ENCODE results near the gene RNLS. TPM values are rescaled to one million over a fixed set of nuclear protein-coding genes. Genes with fewer than 3 reads are reported as not detected.

The RNLS gene
- total RNA-seq, 1 experiment from 2014 or later = 8.7 TPM

DNA sequence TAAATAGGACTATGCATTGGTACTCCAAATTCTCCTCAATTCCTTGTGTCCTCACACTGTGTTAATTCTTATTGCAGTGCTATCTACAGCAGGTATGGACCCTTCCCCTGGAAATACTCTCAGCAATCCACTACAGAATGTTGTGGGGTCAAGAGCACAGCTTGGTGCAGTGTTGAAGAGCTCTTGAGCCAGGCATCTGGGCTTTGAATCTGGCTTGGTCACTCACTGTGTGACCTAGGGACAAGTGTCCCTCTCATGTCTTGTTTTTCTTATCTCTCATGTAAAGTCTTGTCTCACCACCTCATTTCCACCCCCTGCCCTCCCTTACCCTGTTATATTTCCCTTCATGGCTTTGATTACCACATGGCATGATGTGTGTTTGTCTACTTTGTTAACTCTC lies 159.4 kb downstream of the RNLS start:
- CTCF ChIA-PET = no interaction called here
- H3K27ac Mint-ChIP-seq = no peak overlapping the region
- DNase-seq (ENCODE audit: low spot score) = no peak

DNA sequence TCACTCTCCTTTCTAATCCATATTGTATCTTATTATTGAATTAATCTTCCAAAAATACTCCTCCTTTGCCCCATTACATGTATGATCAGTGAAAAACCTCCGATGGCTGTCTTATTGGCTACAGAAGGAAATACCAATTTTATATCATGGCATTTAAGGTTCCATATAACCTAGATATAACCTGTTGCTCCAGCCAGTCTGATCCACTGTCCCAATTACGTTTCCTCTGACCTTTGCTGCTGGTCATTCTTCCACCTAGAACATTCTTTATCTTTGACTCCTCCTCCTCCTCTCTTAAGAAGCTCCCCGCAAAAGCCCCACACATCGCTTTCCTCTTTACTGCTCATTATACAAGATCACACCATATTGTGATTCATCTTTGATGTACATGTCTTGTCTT lies 161.5 kb downstream of the RNLS start:
- ChIA-PET POLR2A (no interaction called here), CTCF (no interaction called here)
- no peaks in the 10 kb centered on the region for H3K9me3 Mint-ChIP-seq
- no peaks in the 10 kb centered on the region for H3K36me3 Mint-ChIP-seq
- H3K4me1 Mint-ChIP-seq = peaks cover 29% of the 10 kb centered on the region
- DNase-seq (ENCODE audit: low spot score) (no peak), ATAC-seq (no peak)
- no peaks in the 10 kb centered on the region for H3K27me3 Mint-ChIP-seq (ENCODE audit: low read depth)
- TF ChIP-seq NFATC4 (CRISPR knock-in tag; IDR thresholded peaks at IDR 0.05) = no peak
- no peak overlapping the region for H3K27ac Mint-ChIP-seq
- no peak overlapping the region for H3K4me3 Mint-ChIP-seq

More for the DNA sequence above, 159.4 kb downstream of the RNLS start:
- POLR2A ChIA-PET = no interaction called here
- Mint-ChIP-seq H3K4me3 (no peak overlapping the region), H3K27me3 (ENCODE audit: low read depth) (no peaks in the 10 kb centered on the region), H3K36me3 (no peaks in the 10 kb centered on the region), H3K9me3 (no peaks in the 10 kb centered on the region), H3K4me1 (peaks cover 10% of the 10 kb centered on the region)
- no peak for ATAC-seq
- TF ChIP-seq, protein P1, sequence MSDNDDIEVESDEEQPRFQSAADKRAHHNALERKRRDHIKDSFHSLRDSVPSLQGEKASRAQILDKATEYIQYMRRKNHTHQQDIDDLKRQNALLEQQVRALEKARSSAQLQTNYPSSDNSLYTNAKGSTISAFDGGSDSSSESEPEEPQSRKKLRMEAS (CRISPR knock-in tag; IDR thresholded peaks at IDR 0.05) = no peak
- TF ChIP-seq, protein P2, sequence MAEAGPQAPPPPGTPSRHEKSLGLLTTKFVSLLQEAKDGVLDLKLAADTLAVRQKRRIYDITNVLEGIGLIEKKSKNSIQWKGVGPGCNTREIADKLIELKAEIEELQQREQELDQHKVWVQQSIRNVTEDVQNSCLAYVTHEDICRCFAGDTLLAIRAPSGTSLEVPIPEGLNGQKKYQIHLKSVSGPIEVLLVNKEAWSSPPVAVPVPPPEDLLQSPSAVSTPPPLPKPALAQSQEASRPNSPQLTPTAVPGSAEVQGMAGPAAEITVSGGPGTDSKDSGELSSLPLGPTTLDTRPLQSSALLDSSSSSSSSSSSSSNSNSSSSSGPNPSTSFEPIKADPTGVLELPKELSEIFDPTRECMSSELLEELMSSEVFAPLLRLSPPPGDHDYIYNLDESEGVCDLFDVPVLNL (CRISPR knock-in tag; IDR thresholded peaks at IDR 0.05; ENCODE audit: borderline replicate concordance, low read depth) = no peak
- TF ChIP-seq, protein P3, sequence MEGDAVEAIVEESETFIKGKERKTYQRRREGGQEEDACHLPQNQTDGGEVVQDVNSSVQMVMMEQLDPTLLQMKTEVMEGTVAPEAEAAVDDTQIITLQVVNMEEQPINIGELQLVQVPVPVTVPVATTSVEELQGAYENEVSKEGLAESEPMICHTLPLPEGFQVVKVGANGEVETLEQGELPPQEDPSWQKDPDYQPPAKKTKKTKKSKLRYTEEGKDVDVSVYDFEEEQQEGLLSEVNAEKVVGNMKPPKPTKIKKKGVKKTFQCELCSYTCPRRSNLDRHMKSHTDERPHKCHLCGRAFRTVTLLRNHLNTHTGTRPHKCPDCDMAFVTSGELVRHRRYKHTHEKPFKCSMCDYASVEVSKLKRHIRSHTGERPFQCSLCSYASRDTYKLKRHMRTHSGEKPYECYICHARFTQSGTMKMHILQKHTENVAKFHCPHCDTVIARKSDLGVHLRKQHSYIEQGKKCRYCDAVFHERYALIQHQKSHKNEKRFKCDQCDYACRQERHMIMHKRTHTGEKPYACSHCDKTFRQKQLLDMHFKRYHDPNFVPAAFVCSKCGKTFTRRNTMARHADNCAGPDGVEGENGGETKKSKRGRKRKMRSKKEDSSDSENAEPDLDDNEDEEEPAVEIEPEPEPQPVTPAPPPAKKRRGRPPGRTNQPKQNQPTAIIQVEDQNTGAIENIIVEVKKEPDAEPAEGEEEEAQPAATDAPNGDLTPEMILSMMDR (IDR thresholded peaks at IDR 0.05) = no peak
- TF ChIP-seq, protein P4, sequence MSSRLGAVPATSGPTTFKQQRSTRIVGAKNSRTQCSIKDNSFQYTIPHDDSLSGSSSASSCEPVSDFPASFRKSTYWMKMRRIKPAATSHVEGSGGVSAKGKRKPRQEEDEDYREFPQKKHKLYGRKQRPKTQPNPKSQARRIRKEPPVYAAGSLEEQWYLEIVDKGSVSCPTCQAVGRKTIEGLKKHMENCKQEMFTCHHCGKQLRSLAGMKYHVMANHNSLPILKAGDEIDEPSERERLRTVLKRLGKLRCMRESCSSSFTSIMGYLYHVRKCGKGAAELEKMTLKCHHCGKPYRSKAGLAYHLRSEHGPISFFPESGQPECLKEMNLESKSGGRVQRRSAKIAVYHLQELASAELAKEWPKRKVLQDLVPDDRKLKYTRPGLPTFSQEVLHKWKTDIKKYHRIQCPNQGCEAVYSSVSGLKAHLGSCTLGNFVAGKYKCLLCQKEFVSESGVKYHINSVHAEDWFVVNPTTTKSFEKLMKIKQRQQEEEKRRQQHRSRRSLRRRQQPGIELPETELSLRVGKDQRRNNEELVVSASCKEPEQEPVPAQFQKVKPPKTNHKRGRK (CRISPR knock-in tag; IDR thresholded peaks at IDR 0.05; ENCODE audit: borderline replicate concordance) = no peak
- TF ChIP-seq ZNF138 (CRISPR knock-in tag; conservative IDR thresholded peaks at IDR 0.05) (no peak), SMAD4 (CRISPR knock-in tag; IDR thresholded peaks at IDR 0.05) (no peak), ELF4 (CRISPR knock-in tag; IDR thresholded peaks at IDR 0.05; ENCODE audit: low read depth) (no peak), ZNF317 (CRISPR knock-in tag; IDR thresholded peaks at IDR 0.05; ENCODE audit: borderline replicate concordance, low read depth) (no peak), NR1H2 (CRISPR knock-in tag; IDR thresholded peaks at IDR 0.05) (no peak), JUN (CRISPR knock-in tag; IDR thresholded peaks at IDR 0.05) (no peak), TCF7 (CRISPR knock-in tag; IDR thresholded peaks at IDR 0.05; ENCODE audit: low read depth) (no peak), FOXP1 (CRISPR knock-in tag; IDR thresholded peaks at IDR 0.05; ENCODE audit: borderline replicate concordance) (no peak), OVOL2 (CRISPR knock-in tag; IDR thresholded peaks at IDR 0.05; ENCODE audit: borderline replicate concordance) (no peak), ZNF263 (CRISPR knock-in tag; IDR thresholded peaks at IDR 0.05; ENCODE audit: low read depth) (no peak), TP53 (CRISPR knock-in tag; IDR thresholded peaks at IDR 0.05) (no peak)
- TF ChIP-seq, protein P5, sequence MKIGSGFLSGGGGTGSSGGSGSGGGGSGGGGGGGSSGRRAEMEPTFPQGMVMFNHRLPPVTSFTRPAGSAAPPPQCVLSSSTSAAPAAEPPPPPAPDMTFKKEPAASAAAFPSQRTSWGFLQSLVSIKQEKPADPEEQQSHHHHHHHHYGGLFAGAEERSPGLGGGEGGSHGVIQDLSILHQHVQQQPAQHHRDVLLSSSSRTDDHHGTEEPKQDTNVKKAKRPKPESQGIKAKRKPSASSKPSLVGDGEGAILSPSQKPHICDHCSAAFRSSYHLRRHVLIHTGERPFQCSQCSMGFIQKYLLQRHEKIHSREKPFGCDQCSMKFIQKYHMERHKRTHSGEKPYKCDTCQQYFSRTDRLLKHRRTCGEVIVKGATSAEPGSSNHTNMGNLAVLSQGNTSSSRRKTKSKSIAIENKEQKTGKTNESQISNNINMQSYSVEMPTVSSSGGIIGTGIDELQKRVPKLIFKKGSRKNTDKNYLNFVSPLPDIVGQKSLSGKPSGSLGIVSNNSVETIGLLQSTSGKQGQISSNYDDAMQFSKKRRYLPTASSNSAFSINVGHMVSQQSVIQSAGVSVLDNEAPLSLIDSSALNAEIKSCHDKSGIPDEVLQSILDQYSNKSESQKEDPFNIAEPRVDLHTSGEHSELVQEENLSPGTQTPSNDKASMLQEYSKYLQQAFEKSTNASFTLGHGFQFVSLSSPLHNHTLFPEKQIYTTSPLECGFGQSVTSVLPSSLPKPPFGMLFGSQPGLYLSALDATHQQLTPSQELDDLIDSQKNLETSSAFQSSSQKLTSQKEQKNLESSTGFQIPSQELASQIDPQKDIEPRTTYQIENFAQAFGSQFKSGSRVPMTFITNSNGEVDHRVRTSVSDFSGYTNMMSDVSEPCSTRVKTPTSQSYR (CRISPR knock-in tag; IDR thresholded peaks at IDR 0.05) = no peak
- TF ChIP-seq, protein P6, sequence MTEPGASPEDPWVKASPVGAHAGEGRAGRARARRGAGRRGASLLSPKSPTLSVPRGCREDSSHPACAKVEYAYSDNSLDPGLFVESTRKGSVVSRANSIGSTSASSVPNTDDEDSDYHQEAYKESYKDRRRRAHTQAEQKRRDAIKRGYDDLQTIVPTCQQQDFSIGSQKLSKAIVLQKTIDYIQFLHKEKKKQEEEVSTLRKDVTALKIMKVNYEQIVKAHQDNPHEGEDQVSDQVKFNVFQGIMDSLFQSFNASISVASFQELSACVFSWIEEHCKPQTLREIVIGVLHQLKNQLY (CRISPR knock-in tag; IDR thresholded peaks at IDR 0.05) = no peak
- TF ChIP-seq, protein P7, sequence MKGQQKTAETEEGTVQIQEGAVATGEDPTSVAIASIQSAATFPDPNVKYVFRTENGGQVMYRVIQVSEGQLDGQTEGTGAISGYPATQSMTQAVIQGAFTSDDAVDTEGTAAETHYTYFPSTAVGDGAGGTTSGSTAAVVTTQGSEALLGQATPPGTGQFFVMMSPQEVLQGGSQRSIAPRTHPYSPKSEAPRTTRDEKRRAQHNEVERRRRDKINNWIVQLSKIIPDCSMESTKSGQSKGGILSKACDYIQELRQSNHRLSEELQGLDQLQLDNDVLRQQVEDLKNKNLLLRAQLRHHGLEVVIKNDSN (CRISPR knock-in tag; IDR thresholded peaks at IDR 0.05) = no peak

Measured in WTC11 (cell line).